Osteocyte (in vitro differentiated cells): ENCODE data around the gene RUNX2. TPM values are rescaled to one million over a fixed set of nuclear protein-coding genes. Genes with fewer than 3 reads are reported as not detected.

Source experiments
- DNase-seq: peaks from one replicate; pipeline ENCODE4 v3.0.0; 2021; ENCODE audit warnings: mixed read lengths; ENCODE audit not compliant: unreplicated experiment; ENCODE audit errors: extremely low spot score
- H3K27ac Mint-ChIP-seq: one replicate; pipeline ENCODE4 v1.8.0; 2021; ENCODE audit warnings: mild to moderate bottlenecking, mixed read lengths; ENCODE audit not compliant: unreplicated experiment
- H3K27me3 Mint-ChIP-seq: one replicate; pipeline ENCODE4 v1.8.0; 2021; ENCODE audit warnings: mixed read lengths; ENCODE audit not compliant: unreplicated experiment
- H3K36me3 Mint-ChIP-seq: one replicate; pipeline ENCODE4 v1.8.0; 2021; ENCODE audit warnings: mixed read lengths; ENCODE audit not compliant: unreplicated experiment
- H3K4me1 Mint-ChIP-seq: one replicate; pipeline ENCODE4 v1.8.0; 2021; ENCODE audit warnings: mixed read lengths; ENCODE audit not compliant: unreplicated experiment
- H3K4me3 Mint-ChIP-seq: one replicate; pipeline ENCODE4 v1.8.0; 2021; ENCODE audit warnings: mild to moderate bottlenecking, moderate library complexity, mixed read lengths; ENCODE audit not compliant: unreplicated experiment
- H3K9me3 Mint-ChIP-seq: one replicate; pipeline ENCODE4 v1.8.0; 2021; ENCODE audit warnings: mixed read lengths; ENCODE audit not compliant: unreplicated experiment
- CTCF ChIP-seq: fragments of 200-600 bp; sonication (generic); IDR thresholded peaks from 2 replicates; pipeline ENCODE4 v1.5.0; 2021; ENCODE audit warnings: antibody characterized with exemption, mild to moderate bottlenecking, moderate library complexity
- total RNA-seq: library from RNA; stranded (reverse); gene quantifications from 2 replicates; pipeline ENCODE4 v1.2.1, GENCODE V29; 2021

The RUNX2 gene
- total RNA-seq, 1 donor from 2014 or later, result 28.1 TPM

- peaks cover under 1% of the 10 kb centered on the region for H3K36me3 Mint-ChIP-seq
Observed at GRCh38 chr6:45574885-45575284, 246.8 kb downstream of the RUNX2 start.

GRCh38 chr6:45576648-45577624 lies 248.8 kb downstream of the RUNX2 start:
- Mint-ChIP-seq H3K27me3 (no peaks in the 10 kb centered on the region), H3K27ac (no peak overlapping the region), H3K36me3 (peaks cover 8% of the 10 kb centered on the region), H3K4me1 (peaks cover 16% of the 10 kb centered on the region), H3K9me3 (peaks cover 10% of the 10 kb centered on the region), H3K4me3 (no peak overlapping the region)
- DNase-seq, result no peak
- no peak for TF ChIP-seq CTCF

More at GRCh38 chr6:45574885-45575284, 246.8 kb downstream of the RUNX2 start:
- Mint-ChIP-seq H3K27ac (no peak overlapping the region), H3K27me3 (no peaks in the 10 kb centered on the region), H3K9me3 (no peaks in the 10 kb centered on the region), H3K4me1 (peaks cover 16% of the 10 kb centered on the region), H3K4me3 (no peak overlapping the region)
- DNase-seq, result no peak
- no peak for TF ChIP-seq CTCF

GRCh38 chr6:45577836-45578504 lies 249.8 kb downstream of the RUNX2 start:
- Mint-ChIP-seq H3K27me3 (no peaks in the 10 kb centered on the region), H3K9me3 (peaks cover 13% of the 10 kb centered on the region), H3K4me3 (no peak overlapping the region), H3K36me3 (peaks cover 14% of the 10 kb centered on the region), H3K4me1 (peaks cover 16% of the 10 kb centered on the region), H3K27ac (no peak overlapping the region)
- DNase-seq, result no peak
- no peak for TF ChIP-seq CTCF

- no peak for TF ChIP-seq CTCF
- Mint-ChIP-seq H3K27me3 (no peaks in the 10 kb centered on the region), H3K4me3 (no peak overlapping the region), H3K9me3 (peaks cover 13% of the 10 kb centered on the region), H3K27ac (no peak overlapping the region), H3K4me1 (peaks cover 1% of the 10 kb centered on the region), H3K36me3 (peaks cover 14% of the 10 kb centered on the region)
- no peak for DNase-seq
Observed at GRCh38 chr6:45584127-45584526, 256.0 kb downstream of the RUNX2 start.
